Activated T-cell treated with anti-CD3 and anti-CD28 coated beads, Interleukin-2, amount 50 U/mL, for 24 hours (primary cell): ENCODE data around the gene HDAC4.
A peak's percentile ranks its signal among the peaks of the same experiment; 100 is the strongest.

Experiments used
- DNase-seq: peaks from one replicate; pipeline ENCODE4 v3.0.0-alpha.2; 2020
- H3K27ac Mint-ChIP-seq: 2 replicates; pipeline ENCODE4 v1.8.0; 2020; ENCODE audit warnings: mild to moderate bottlenecking, mixed read lengths
- H3K27me3 Mint-ChIP-seq: 2 replicates; pipeline ENCODE4 v1.8.0; 2020; ENCODE audit warnings: mixed read lengths
- H3K36me3 Mint-ChIP-seq: 2 replicates; pipeline ENCODE4 v1.8.0; 2020; ENCODE audit warnings: low read depth, mixed read lengths
- H3K4me1 Mint-ChIP-seq: 2 replicates; pipeline ENCODE4 v1.8.0; 2020; ENCODE audit warnings: low read depth, mixed read lengths
- H3K4me3 Mint-ChIP-seq: 2 replicates; pipeline ENCODE4 v1.8.0; 2020; ENCODE audit warnings: mild to moderate bottlenecking, moderate library complexity, mixed read lengths
- H3K9me3 Mint-ChIP-seq: 2 replicates; pipeline ENCODE4 v1.8.0; 2020; ENCODE audit warnings: mixed read lengths

HDAC4 gene

DNA sequence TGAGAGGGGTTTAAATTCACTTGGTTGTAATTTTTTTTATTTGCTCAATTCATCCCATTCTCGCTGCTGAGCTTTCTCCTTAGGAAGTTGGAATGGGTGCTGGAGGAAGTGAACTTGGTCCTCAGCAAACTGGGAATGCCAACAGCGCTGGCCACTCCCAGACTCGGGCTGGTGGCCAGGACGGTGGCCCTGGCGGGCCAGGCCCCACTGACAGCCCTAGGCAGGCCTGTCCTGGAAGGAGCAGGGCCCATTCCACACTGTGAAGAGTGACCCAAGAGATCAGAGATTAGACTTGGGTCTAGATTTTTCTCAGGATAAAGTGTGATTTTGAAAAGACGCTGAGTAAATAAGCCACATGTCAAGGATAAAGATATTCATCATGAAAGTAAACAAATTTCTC is 132.7 kb downstream of the HDAC4 start:
- DNase-seq, result no peak
- Mint-ChIP-seq H3K36me3 (peaks cover 7% of the 10 kb centered on the region), H3K27me3 (peaks cover 23% of the 10 kb centered on the region), H3K4me1 (peaks cover 89% of the 10 kb centered on the region), H3K9me3 (no peaks in the 10 kb centered on the region), H3K27ac (peak overlapping the region; percentile 95), H3K4me3 (no peak overlapping the region)

DNA sequence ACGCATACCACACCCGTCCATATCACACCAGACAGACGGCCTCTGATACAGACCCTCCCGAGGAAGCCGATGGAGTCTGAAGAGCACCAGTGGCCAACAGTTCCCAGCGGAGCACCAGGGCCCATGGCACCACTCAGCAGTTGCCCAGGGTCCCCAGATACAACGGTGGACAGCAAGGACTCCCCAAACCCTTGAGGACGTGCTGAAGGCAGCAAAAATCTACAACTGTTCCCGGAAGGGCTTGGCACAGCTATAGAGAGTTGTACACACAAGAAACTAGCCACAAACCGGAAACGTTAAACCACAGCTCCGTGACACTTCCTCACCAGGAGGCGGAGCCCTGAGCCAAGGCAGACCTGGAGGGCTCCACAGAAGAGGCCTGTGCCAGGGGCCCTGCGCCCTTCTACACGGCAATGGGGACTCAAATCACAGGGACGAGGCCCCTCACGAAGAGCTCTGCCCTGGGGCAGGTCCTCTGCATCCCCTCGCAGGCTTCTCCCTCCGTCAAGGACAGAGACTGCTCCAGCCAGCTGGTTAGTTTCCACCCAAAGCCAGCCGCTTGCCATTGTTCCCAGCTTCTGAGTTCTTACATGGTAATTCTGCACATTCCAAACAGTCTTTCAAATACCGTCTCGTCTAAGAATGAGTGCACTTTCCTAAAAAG is 133.4 kb downstream of the HDAC4 start:
- peak; percentile 87 for DNase-seq
- Mint-ChIP-seq H3K4me3 (peak overlapping the region; percentile 77), H3K9me3 (no peaks in the 10 kb centered on the region), H3K27me3 (peaks cover 16% of the 10 kb centered on the region), H3K27ac (peak overlapping the region; percentile 95), H3K36me3 (peaks cover 7% of the 10 kb centered on the region), H3K4me1 (peaks cover 87% of the 10 kb centered on the region)

- Mint-ChIP-seq H3K4me1 (peaks cover 86% of the 10 kb centered on the region), H3K27me3 (peaks cover 15% of the 10 kb centered on the region)
These were observed 134.0 kb downstream of the HDAC4 start for GRCh38 chr2:239266779-239267287.

DNA sequence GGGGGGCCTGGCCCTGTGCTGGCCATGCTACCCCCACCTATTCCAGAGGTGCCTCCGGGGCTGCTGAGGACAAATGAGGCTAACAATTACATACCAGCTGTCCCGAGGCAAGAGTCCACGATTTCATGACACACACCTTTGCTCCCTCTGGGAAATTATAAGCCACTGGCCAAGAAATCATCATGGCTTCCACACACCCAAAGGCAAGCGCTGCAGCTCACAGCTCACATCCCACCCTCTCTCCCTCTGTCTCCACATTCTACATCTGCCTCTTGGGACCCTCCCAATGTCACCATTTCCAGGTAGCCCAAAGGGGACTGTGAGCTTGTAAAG is 134.4 kb downstream of the HDAC4 start:
- no peak for DNase-seq
- Mint-ChIP-seq H3K27me3 (peaks cover 11% of the 10 kb centered on the region), H3K4me1 (peaks cover 84% of the 10 kb centered on the region), H3K27ac (peak overlapping the region; percentile 95), H3K9me3 (no peaks in the 10 kb centered on the region), H3K4me3 (peak overlapping the region; percentile 77), H3K36me3 (peaks cover 4% of the 10 kb centered on the region)

More at GRCh38 chr2:239266779-239267287, 134.0 kb downstream of the HDAC4 start:
- Mint-ChIP-seq H3K27ac (peak overlapping the region; percentile 95), H3K9me3 (no peaks in the 10 kb centered on the region), H3K36me3 (peaks cover 7% of the 10 kb centered on the region), H3K4me3 (peak overlapping the region; percentile 77)
- peak; percentile 53 for DNase-seq

DNA sequence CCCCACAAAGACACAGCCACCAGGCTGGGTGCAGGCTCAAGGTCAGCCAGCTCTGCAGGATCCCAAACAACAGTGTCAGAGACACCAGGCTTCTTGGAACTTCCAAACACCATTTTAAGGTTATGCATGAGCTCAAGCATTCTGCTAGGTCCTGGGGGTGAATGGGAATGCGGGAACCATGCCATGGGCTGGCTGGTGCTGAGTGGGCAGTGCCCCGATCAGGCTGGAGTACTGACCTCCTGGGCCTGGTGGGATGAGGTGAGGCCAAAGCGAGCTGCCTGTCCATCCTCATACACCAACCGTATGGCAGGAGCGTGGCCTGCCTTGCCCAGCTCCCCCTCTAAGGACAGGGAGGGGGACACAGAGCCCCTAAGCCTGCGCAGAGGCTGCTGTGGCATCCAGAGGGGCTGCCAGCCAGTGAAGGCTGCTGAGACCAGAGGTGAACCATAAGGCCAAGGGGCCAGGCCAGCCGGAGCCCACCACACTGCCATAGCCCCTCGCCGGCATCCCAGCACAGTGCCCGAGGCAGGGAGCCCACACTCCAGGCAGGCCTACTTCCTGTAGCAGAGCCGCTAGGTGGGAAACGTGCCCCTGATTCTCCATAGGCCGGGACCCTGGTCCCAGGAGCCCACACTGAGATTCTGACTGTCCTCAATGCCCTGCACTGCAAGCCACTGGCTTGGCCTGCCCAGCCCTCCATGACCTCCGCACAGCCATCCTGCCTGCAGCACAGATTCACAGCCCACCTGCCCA is 135.0 kb downstream of the HDAC4 start:
- Mint-ChIP-seq H3K4me3 (peak overlapping the region; percentile 77), H3K27me3 (peaks cover 10% of the 10 kb centered on the region), H3K27ac (peak overlapping the region; percentile 95), H3K9me3 (no peaks in the 10 kb centered on the region), H3K4me1 (peaks cover 89% of the 10 kb centered on the region), H3K36me3 (peaks cover 2% of the 10 kb centered on the region)
- no peak for DNase-seq

- H3K9me3 Mint-ChIP-seq, result no peaks in the 10 kb centered on the region
- H3K27me3 Mint-ChIP-seq, result peaks cover 5% of the 10 kb centered on the region
- peaks cover 93% of the 10 kb centered on the region for H3K4me1 Mint-ChIP-seq
- DNase-seq, result peak; percentile 69
- H3K4me3 Mint-ChIP-seq, result peak overlapping the region; percentile 63
- H3K27ac Mint-ChIP-seq, result peak overlapping the region; percentile 94
- H3K36me3 Mint-ChIP-seq, result no peaks in the 10 kb centered on the region
These were observed 135.8 kb downstream of the HDAC4 start for GRCh38 chr2:239264838-239265651.

- Mint-ChIP-seq H3K36me3 (no peaks in the 10 kb centered on the region), H3K4me3 (no peak overlapping the region), H3K4me1 (peaks cover 93% of the 10 kb centered on the region), H3K27me3 (no peaks in the 10 kb centered on the region), H3K27ac (peak overlapping the region; percentile 94), H3K9me3 (no peaks in the 10 kb centered on the region)
- no peak for DNase-seq
These were observed 136.4 kb downstream of the HDAC4 start for GRCh38 chr2:239264492-239264837.

GRCh38 chr2:239263669-239264491 is 136.9 kb downstream of the HDAC4 start:
- DNase-seq, result peak; percentile 49
- H3K4me3 Mint-ChIP-seq, result no peak overlapping the region
- H3K27me3 Mint-ChIP-seq, result no peaks in the 10 kb centered on the region
- no peaks in the 10 kb centered on the region for H3K36me3 Mint-ChIP-seq
- H3K4me1 Mint-ChIP-seq, result peaks cover 93% of the 10 kb centered on the region
- peak overlapping the region; percentile 94 for H3K27ac Mint-ChIP-seq
- no peaks in the 10 kb centered on the region for H3K9me3 Mint-ChIP-seq

DNA sequence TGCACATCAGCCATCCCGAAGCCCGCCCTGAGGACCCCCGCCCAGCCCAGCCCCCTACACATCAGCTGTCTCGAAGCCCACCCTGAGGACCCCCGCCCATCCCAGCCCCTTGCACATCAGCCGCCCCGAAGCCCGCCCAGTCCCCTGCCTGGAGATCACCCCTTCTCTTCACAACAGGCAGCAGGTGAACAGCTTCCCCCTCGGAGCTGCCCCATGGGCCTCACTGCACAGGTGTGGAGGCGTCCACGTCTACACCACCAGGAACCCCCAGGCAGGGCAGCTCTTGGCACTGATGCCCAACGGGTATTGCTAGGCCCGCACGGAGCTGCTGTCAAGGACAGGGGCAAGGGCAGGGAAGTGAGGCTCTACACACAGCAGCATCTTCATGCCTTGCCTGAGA is 137.6 kb downstream of the HDAC4 start:
- no peaks in the 10 kb centered on the region for H3K36me3 Mint-ChIP-seq
- no peaks in the 10 kb centered on the region for H3K9me3 Mint-ChIP-seq
- DNase-seq, result no peak
- no peaks in the 10 kb centered on the region for H3K27me3 Mint-ChIP-seq
- H3K27ac Mint-ChIP-seq, result peak overlapping the region; percentile 50
- no peak overlapping the region for H3K4me3 Mint-ChIP-seq
- H3K4me1 Mint-ChIP-seq, result peaks cover 93% of the 10 kb centered on the region

DNA sequence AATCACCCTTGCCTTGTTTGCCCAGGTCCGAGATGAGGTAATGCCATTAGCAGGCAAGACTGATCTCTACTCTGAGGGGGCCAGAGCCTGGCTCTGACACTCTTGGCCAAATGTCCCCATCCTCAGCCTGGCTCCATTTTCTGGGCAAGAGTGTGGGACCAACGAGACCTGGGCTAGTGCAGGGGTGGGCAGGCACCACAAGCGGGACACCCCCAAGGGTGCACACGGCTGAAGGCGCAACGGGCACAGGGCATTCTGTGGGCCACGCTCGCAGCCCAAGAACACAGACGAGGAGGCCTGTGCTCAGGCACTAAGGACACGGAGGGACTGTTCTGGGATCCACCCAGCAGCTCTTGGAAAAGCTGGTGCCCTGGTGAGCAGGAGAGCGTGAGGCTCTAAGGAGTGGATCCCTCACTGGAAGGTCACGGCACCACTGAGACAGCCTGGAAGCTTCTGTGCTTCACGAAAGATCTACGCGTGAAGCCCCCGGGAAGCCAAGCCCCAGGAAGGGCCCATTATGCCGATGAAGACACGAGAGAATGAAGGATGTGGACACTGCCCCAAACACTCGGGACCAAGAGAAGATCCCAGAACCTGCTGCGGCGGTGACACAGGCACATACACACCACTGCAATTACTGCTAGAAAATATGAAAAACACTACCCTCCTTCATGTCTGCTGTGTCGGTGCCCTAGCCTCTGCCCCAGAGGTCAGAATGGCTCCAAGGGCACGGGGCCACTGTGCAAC is 138.2 kb downstream of the HDAC4 start:
- peak; percentile 29 for DNase-seq
- Mint-ChIP-seq H3K27ac (no peak overlapping the region), H3K36me3 (no peaks in the 10 kb centered on the region), H3K27me3 (no peaks in the 10 kb centered on the region), H3K9me3 (peaks cover 4% of the 10 kb centered on the region), H3K4me3 (no peak overlapping the region), H3K4me1 (peaks cover 93% of the 10 kb centered on the region)

- Mint-ChIP-seq H3K36me3 (no peaks in the 10 kb centered on the region), H3K4me3 (no peak overlapping the region), H3K9me3 (peaks cover 8% of the 10 kb centered on the region), H3K27ac (no peak overlapping the region), H3K4me1 (peaks cover 92% of the 10 kb centered on the region), H3K27me3 (no peaks in the 10 kb centered on the region)
- no peak for DNase-seq
These were observed 138.9 kb downstream of the HDAC4 start for GRCh38 chr2:239261796-239262483.

DNA sequence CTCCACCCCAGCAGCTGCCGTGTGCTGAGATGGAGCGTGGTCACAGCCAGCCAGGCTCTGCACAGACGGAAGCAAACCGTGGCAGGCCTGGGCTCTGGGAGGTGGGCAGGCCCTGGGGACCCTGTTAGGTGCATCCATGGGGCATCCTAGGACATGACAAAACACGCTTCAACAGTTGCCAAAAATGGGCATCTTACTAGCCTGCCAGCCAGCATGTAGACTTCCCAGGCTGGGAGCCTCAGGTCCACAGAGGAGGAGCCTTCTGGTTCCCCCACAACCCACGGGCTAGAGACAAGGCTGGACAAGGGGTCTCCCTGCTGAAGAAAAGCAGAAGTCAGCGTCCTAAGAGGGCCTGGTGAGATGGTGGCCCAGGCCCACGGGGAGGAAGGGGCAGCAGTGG is 139.5 kb downstream of the HDAC4 start:
- no peak for DNase-seq
- Mint-ChIP-seq H3K27ac (peak overlapping the region; percentile 40), H3K9me3 (peaks cover 8% of the 10 kb centered on the region), H3K4me1 (peaks cover 91% of the 10 kb centered on the region), H3K27me3 (no peaks in the 10 kb centered on the region), H3K36me3 (no peaks in the 10 kb centered on the region), H3K4me3 (no peak overlapping the region)
